ENCODE data around the gene PLD1. TPM values are rescaled to one million over a fixed set of nuclear protein-coding genes. Genes with fewer than 3 reads are reported as not detected.

The PLD1 gene
- total RNA-seq, 6 experiments from 2014 or later: 13.3 to 29.9 (median 18.5) TPM

DNA sequence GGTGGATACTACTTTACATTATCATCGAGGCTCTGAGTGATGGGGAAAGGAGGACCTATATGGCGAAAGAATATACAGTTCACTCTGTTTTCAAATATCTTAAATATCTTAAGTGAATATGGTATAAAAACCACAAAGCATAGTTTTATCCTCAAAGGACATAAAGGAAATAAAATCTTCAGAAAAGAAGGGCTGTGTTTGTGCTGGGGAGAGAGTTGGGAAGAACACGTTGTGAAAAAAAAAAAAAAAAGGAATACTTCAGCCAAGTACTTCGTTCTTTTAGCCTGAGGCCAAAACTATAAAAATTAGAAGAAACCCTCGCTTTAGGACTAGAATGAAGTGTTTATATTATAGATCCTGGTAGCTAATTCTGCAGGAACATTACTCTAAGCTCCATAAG, 22.7 kb upstream of the PLD1 start:
- Histone ChIP-seq H3K36me3 (no peaks in the 10 kb centered on the region), H3K9me3 (no peaks in the 10 kb centered on the region), H3K27ac (peak overlapping the region; percentile 33 to 80 (median 64)), H3K27me3 (no peaks in the 10 kb centered on the region), H3K4me3 (no peak overlapping the region), H3K4me1 (peaks cover 0 to 53% (median 23%) of the 10 kb centered on the region in 4 donors)
- intact Hi-C loops (cut with DNase I): no loop called here
- no peak for ATAC-seq
- no peak for DNase-seq
- WGBS (ENCODE audit: insufficient coverage, low coverage, low lambda C conversion rate, missing lambda C conversion rate): 60% methylated on average over 5 of the region's 5 CpGs
- TF ChIP-seq CTCF (IDR thresholded peaks at IDR 0.05) (no peak), POLR2A (IDR thresholded peaks at IDR 0.05) (no peak)

GRCh38 chr3:171831936-171832335, 21.7 kb upstream of the PLD1 start:
- H3K27me3 ChIP-seq: no peaks in the 10 kb centered on the region
- intact Hi-C loops (cut with DNase I): no loop called here
- H3K4me3 ChIP-seq: no peak overlapping the region
- H3K4me1 ChIP-seq: peaks cover 0 to 47% (median 23%) of the 10 kb centered on the region in 4 donors
- no peaks in the 10 kb centered on the region for H3K9me3 ChIP-seq
- DNase-seq: no peak
- ATAC-seq: no peak
- H3K27ac ChIP-seq: peak overlapping the region in 1 of 3 donors; percentile 80
- H3K36me3 ChIP-seq: no peaks in the 10 kb centered on the region
- no peak for TF ChIP-seq CTCF (IDR thresholded peaks at IDR 0.05)
- WGBS (ENCODE audit: insufficient coverage, low coverage, low lambda C conversion rate, missing lambda C conversion rate): 49% methylated on average over 3 of the region's 3 CpGs

GRCh38 chr3:171830518-171830875, 20.2 kb upstream of the PLD1 start:
- intact Hi-C loops (cut with DNase I): no loop called here
- Histone ChIP-seq H3K27ac (peak overlapping the region; percentile 50 to 80 (median 62)), H3K27me3 (no peaks in the 10 kb centered on the region), H3K36me3 (no peaks in the 10 kb centered on the region), H3K4me3 (no peak overlapping the region), H3K4me1 (peaks cover 0 to 47% (median 23%) of the 10 kb centered on the region in 4 donors), H3K9me3 (no peaks in the 10 kb centered on the region)
- TF ChIP-seq CTCF (IDR thresholded peaks at IDR 0.05) (no peak), POLR2A (IDR thresholded peaks at IDR 0.05) (no peak)
- ATAC-seq (no peak), DNase-seq (no peak)

- WGBS (ENCODE audit: insufficient coverage, low coverage, low lambda C conversion rate, missing lambda C conversion rate): 12% methylated on average over 6 of the region's 6 CpGs
- no peaks in the 10 kb centered on the region for H3K27me3 ChIP-seq
- H3K4me1 ChIP-seq: peaks cover 0 to 45% (median 24%) of the 10 kb centered on the region in 4 donors
- peak overlapping the region; percentile 50 to 80 (median 62) for H3K27ac ChIP-seq
- ATAC-seq: peak; percentile 77 to 96 (median 87)
- H3K9me3 ChIP-seq: no peaks in the 10 kb centered on the region
- H3K36me3 ChIP-seq: no peaks in the 10 kb centered on the region
- peak; percentile 78 to 91 (median 80) for DNase-seq
- TF ChIP-seq CTCF (IDR thresholded peaks at IDR 0.05): peak; percentile 48 to 78 (median 68)
- no peak for TF ChIP-seq POLR2A (IDR thresholded peaks at IDR 0.05)
- no peak overlapping the region for H3K4me3 ChIP-seq
- intact Hi-C loops (cut with DNase I): no loop called here
Observed at GRCh38 chr3:171829841-171830517, 19.7 kb upstream of the PLD1 start.

Measured in right lobe of liver (tissue), 6 donors.